DMS53 treated with DMSO at 0.1 percent for 48 hours (cell line): ENCODE results near the gene PSMG2.
A peak's percentile ranks its signal among the peaks of the same experiment; 100 is the strongest.
"Not testable (repeated sequence)": the region's sequence is repeated elsewhere in the genome, so short reads cannot be mapped to it uniquely, and the experiment has no call there.

Source experiments
- DNase-seq: peaks from one replicate; lab custom pipeline; 2025; ENCODE audit not compliant: unreplicated experiment; lab: John Stamatoyannopoulos, UW

Gene PSMG2

DNA sequence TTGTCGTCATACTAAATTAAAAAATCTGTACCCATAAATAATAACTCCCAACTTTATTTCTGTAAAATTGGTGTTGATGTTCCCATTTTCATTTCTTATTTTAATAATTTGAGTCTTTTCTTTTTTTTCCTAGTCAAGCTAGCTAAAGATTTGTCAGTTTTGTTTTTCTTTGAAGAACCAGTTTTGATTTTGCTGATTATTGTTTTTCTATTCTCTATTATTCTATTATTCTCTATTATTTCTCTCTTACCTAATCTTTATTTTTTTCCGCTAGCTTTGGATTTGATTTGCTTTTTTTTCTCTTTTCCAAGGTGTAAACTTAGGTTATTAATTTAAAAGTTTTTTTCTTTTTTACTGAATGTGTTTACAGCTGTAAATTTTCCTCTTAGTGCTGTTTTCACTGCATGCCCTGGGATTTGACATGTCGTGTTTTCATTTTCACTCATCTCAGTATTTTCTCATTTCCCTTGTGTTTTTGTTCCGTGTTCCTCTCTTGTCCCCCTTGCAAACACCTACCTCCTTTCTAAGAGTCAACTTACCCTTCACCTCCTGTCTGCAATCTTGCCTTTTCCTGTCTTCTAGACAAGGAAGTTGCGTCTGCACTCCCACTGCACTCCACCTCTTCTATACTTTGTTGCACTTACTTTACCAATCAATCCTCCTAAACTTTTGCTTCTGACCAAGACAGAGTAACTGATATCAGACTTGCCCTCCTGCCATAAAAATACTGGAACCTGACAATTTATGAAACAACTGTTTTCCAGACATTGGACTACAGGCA is 18.8 kb downstream of the PSMG2 start:
- DNase-seq = no peak

GRCh38 chr18:12722731-12723130 is 19.9 kb downstream of the PSMG2 start:
- DNase-seq = no peak

- no peak for DNase-seq
Observed at GRCh38 chr18:12726331-12726730, 23.5 kb downstream of the PSMG2 start.

GRCh38 chr18:12726774-12727550 is 24.1 kb downstream of the PSMG2 start:
- DNase-seq = peak; percentile 76

DNA sequence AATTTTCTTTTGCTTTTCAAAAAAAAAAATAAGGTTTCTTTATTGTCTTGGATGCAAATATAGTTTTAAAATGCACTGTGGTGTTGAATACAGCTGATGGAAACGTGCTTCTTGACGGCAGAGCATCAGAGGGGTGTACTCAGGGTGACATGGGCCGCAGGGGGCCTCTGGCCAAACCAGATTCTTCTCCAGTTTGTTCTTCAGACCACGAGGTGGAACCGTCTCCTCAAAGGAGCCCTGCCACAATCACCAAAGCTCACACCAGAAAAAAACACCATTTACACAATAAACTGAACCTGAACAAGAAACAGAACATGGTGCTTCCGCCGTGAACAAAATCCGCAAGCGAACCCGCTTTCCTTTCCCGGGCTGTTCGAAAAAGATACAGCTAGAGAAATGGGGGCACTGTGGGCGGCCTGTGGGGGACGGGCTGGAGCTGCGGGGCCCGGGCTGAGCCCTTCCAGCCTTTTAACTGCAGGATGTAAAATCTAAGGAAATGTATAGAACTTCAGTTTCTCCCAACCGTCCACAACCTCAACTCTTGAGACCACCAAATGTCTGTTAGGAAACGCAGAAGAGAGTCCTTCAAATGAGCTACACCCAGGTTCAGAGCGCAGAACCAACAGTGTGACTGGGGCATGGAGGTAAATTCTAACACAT is 34.5 kb downstream of the PSMG2 start:
- DNase-seq = no peak

DNA sequence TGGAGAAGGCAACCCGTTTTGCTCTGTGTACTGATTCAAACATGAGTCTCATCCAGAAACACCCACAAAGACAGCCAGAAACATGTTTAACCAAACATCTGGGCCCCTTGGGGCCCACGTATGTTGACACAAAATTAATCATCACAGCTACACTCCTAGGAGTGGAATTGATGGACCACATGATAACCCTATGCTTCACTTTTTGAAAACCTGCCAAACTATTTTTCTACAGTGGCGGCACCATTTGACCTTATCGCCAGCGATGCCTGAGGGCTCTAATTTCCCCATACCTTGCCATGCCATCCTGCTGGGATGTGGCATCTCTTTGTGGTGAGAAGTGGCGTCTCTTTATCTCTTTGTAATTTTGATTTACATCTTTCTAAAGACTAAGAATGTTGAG is 38.5 kb downstream of the PSMG2 start:
- DNase-seq = peak; percentile 49

DNA sequence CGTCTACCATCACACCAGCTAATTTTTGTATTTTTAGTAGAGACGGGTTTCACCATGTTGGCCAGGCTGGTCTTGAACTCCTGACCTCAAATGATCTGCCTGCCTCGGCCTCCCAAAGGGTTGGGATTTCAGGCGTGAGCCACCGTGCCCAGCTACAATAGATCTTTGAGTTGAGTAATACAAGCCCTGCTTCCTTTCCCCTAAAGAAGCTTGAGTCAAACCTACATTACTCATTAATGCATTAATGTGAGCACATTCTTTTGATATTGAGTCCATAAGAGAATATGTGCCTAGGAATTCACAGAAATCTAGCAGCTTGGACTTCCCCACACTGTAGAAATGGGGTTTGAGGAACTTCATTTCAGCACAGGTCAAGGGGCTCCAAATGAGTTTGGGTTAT is 39.6 kb downstream of the PSMG2 start:
- DNase-seq = no peak

- DNase-seq = peak; percentile 77
Observed at GRCh38 chr18:12744103-12744502, 41.3 kb downstream of the PSMG2 start.

- DNase-seq = no peak
Observed at GRCh38 chr18:12745095-12745795, 42.4 kb downstream of the PSMG2 start.

GRCh38 chr18:12747530-12748315 is 44.9 kb downstream of the PSMG2 start:
- DNase-seq = no peak

- DNase-seq = no peak
Observed at GRCh38 chr18:12748671-12749070, 45.8 kb downstream of the PSMG2 start.

GRCh38 chr18:12749121-12749520 is 46.3 kb downstream of the PSMG2 start:
- no peak for DNase-seq

DNA sequence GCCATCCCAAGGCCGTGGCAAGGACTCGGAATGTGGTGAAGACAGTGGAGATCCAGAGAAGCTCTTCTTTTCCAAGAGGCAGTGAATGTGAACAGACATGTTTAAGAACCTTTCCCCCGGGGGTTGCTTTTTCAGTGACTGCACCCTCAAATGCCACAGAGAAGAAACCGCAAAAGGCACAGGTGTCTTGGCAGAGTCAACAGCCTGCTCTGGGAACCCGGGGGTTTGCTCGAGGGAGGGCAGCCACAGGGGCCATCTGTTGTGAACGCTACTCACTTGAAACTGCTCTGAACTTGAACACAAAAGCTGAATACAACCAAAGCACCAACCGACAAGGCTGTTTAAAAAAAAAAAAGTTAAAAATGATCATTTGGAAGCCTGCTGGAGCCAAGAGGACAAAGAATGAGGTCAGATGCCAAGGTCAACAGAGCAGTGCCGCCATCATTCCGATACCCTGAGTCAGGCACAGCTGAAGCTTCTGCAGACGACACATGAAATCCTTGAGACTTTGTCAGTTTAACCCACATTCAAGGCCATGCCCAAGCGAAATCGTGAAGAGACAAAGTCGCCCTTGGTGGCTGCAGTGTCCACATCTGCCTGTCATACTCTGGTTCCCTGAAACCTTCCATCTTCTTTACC is 47.4 kb downstream of the PSMG2 start:
- DNase-seq = no peak

- DNase-seq = no peak
Observed at GRCh38 chr18:12750715-12751502, 48.1 kb downstream of the PSMG2 start.

DNA sequence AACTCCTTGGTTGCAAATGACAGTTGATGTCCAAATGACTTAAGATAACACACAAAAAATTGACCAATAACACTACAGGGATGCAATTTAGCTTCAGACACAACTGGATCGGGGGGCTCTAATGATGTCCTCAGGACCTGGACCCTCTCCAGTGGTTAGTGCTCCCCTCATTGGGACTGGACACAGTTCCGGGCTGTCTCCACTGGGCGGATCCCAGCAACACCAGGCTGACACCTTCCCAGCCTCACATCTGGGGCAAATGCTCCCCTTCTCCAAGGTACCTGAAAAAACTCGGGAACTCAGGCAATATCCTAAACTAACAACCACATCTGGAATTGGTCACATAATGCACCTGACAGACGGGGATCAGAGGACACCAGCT is 48.7 kb downstream of the PSMG2 start:
- no peak for DNase-seq

GRCh38 chr18:12751891-12752290 is 49.0 kb downstream of the PSMG2 start:
- no peak for DNase-seq

DNA sequence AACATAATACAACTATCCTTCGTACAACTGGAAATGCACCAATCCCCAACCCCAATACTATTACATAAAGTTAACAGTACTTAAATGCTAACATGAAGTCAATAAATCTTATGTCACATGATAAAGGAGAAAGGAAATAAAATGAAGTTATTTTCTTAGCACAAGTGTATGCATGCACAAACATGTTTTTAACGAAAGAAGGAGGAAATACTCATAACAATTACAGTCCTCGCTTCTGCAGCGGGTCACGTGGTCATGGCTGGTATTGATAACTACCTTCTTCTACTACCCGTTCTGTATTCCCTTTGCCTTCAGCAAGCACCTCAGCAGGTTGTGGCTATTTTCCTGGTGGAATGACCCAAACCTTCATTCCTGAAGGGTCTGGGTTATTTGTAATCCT is 51.7 kb downstream of the PSMG2 start:
- no peak for DNase-seq

DNA sequence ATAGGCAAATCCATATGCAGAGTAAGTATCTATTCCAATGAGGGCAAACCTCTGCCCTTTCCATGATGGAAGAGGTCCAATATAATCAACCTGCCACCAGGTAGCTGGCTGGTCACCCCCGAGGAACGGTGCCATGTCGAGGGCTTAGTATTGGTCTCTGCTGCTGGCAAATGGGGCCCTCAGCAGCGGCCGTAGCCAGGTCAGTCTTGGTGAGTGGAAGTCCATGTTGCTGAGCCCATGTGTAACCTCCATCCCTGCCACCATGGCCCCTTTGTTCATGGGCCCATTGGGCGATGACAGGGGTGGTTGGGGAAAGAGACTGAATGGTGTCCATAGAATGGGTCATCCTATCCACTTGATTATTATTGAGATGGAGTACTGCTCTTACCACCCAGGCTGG is 52.8 kb downstream of the PSMG2 start:
- DNase-seq = not testable (repeated sequence)

- not testable (repeated sequence) for DNase-seq
Observed at GRCh38 chr18:12756619-12757239, 53.9 kb downstream of the PSMG2 start.
